GM12878 (cell line): ENCODE results near the gene HTR1D. TPM values are rescaled to one million over a fixed set of nuclear protein-coding genes. Genes with fewer than 3 reads are reported as not detected.

Source experiments
- ATAC-seq: fragments of 200-7000 bp; cut with Tn5 transposase; 3 replicates; pipeline ENCODE4 v1.9.1; 2020; ENCODE audit warnings: mild to moderate bottlenecking, moderate library complexity
- BruUV-seq: library from RNA; stranded (reverse); fragments of 400-500 nt; replicated peaks from 2 replicates; lab custom pipeline; 2021; lab: Mats Ljungman, UMichigan
- CTCF ChIA-PET: fragments of 300-600 bp; sonication (Branson Sonifier 250); formaldehyde crosslinking; extraction: SDS; loops from one replicate; lab custom pipeline; 2021; ENCODE audit warnings: inconsistent platforms; lab: Yijun Ruan, JAX
- POLR2A ChIA-PET: fragments of 350-600 bp; formaldehyde crosslinking; extraction: SDS; loops from one replicate; lab custom pipeline; 2021; ENCODE audit warnings: inconsistent platforms; lab: Charles Lee
- RAD21 ChIA-PET: fragments of 300-600 bp; sonication (Branson Sonifier 250); formaldehyde crosslinking; loops from one replicate; lab custom pipeline; 2023; ENCODE audit warnings: antibody characterized with exemption; ENCODE audit not compliant: unreplicated experiment; lab: Charles Lee
- SMC1A ChIA-PET: fragments of 300-600 bp; sonication (Branson Sonifier 250); formaldehyde crosslinking; loops from one replicate; lab custom pipeline; 2023; ENCODE audit not compliant: unreplicated experiment, uncharacterized antibody; lab: Charles Lee
- DNase-seq: peaks from one replicate; pipeline ENCODE4 v3.0.0-alpha.2; 2011; ENCODE audit warnings: low read depth, low spot score
- FAIRE-seq: peaks from 3 replicates; lab custom pipeline; 2011; peaks lifted over from hg19 to GRCh38; lab: Jason Lieb, UNC
- H2AFZ ChIP-seq: 2 replicates; pipeline ENCODE4 v1.6.0; 2011; ENCODE audit warnings: low read depth, low read length, control low read depth; ENCODE audit not compliant: control insufficient read depth
- H3K27ac ChIP-seq: 2 replicates; pipeline ENCODE4 v1.5.1; 2011; ENCODE audit warnings: control low read depth; ENCODE audit not compliant: control insufficient read depth, insufficient read depth
- H3K27me3 ChIP-seq, 2 experiments: replicated peaks in 1 of 2; 2 replicates each; pipeline versions ENCODE4 v1.6.0 to v1.6.1; 2011; ENCODE audit warnings: low read length in 1 of 2; ENCODE audit not compliant: control insufficient read depth in 2 of 2, insufficient read depth in 2 of 2
- H3K36me3 ChIP-seq, 2 experiments: 2 replicates each; pipeline ENCODE4 v1.5.1; 2011; ENCODE audit warnings: low read length in 1 of 2; ENCODE audit not compliant: control insufficient read depth in 2 of 2, insufficient read depth in 2 of 2
- H3K4me1 ChIP-seq: 2 replicates; pipeline ENCODE4 v1.6.1; 2011; ENCODE audit warnings: mild to moderate bottlenecking, low read length, moderate library complexity, mixed read lengths; ENCODE audit not compliant: control insufficient read depth, insufficient read depth
- H3K4me2 ChIP-seq: 2 replicates; pipeline ENCODE4 v1.6.0; 2011; ENCODE audit warnings: control low read depth; ENCODE audit not compliant: control insufficient read depth, insufficient read depth
- H3K4me3 ChIP-seq: fragments of 200-600 bp; sonication (generic); 2 replicates; pipeline ENCODE4 v1.5.1; 2016
- H3K79me2 ChIP-seq: 2 replicates; pipeline ENCODE4 v1.6.0; 2011; ENCODE audit warnings: low read length; ENCODE audit not compliant: control insufficient read depth, insufficient read depth
- H3K9ac ChIP-seq: 2 replicates; pipeline ENCODE4 v1.8.0; 2011; ENCODE audit warnings: low read length, control low read depth, mixed read lengths; ENCODE audit not compliant: control insufficient read depth, insufficient read depth
- H3K9me3 ChIP-seq: replicated peaks from 3 replicates; pipeline ENCODE4 v1.5.1; 2011; ENCODE audit warnings: mild to moderate bottlenecking, low read length; ENCODE audit not compliant: control insufficient read depth, insufficient read depth
- H4K20me1 ChIP-seq: 2 replicates; pipeline ENCODE4 v1.6.0; 2011; ENCODE audit not compliant: control insufficient read depth, insufficient read depth
- CBFB ChIP-seq: IDR thresholded peaks from 2 replicates; pipeline ENCODE4 v1.6.1; 2016; ENCODE audit warnings: antibody characterized with exemption, low read depth
- CUX1 ChIP-seq: IDR thresholded peaks from 2 replicates; pipeline ENCODE4 v1.6.1; 2012; ENCODE audit warnings: improper control_type of control experiment, low read depth, low read length; ENCODE audit not compliant: insufficient replicate concordance
- E2F4 ChIP-seq: IDR thresholded peaks from 2 replicates; pipeline ENCODE4 v1.6.1; 2012; ENCODE audit warnings: low read depth, low read length, improper control_type of control experiment
- NBN ChIP-seq: fragments of 450-650 bp; IDR thresholded peaks from 2 replicates; pipeline ENCODE4 v1.6.1; 2016
- PAX5 ChIP-seq: IDR thresholded peaks from 2 replicates; pipeline ENCODE4 v1.6.1; 2011; ENCODE audit warnings: low read depth, low read length, borderline replicate concordance
- USF2 ChIP-seq: IDR thresholded peaks from 2 replicates; pipeline ENCODE4 v1.6.1; 2011; ENCODE audit warnings: low read depth, low read length, improper control_type of control experiment, borderline replicate concordance
- WRNIP1 ChIP-seq: IDR thresholded peaks from 2 replicates; pipeline ENCODE4 v1.6.1; 2011; ENCODE audit warnings: low read depth, low read length, improper control_type of control experiment, borderline replicate concordance
- YY1 ChIP-seq: IDR thresholded peaks from 2 replicates; pipeline ENCODE4 v1.6.1; 2011; ENCODE audit warnings: low read depth, mild to moderate bottlenecking, low read length
- WGBS: methylation state at CpG from one replicate; pipeline ENCODE4 v1.1.6; 2016; ENCODE audit warnings: low lambda C conversion rate; ENCODE audit not compliant: insufficient replicate concordance, insufficient coverage; ENCODE audit errors: missing lambda C conversion rate; 5-methylcytosine and 5-hydroxymethylcytosine counted together
- in situ Hi-C: fragments of 300-500 bp; cut with MboI; formaldehyde crosslinking; loops from 9 replicates; pipeline ENCODE4 v1.14.3; 2018; ENCODE audit warnings: mixed read lengths
- intact Hi-C: fragments of 100-400 bp; cut with micrococcal nuclease; formaldehyde crosslinking; loops from one replicate; pipeline ENCODE4 v1.14.2; 2022; ENCODE audit not compliant: unreplicated experiment
- polyA plus RNA-seq, 11 experiments: library from polyadenylated mRNA; depleted of rRNA in 4 of 11; unstranded in 6 of 11; stranded (reverse) in 5 of 11; fragments of >200 nt; fragmentation: Nextera tagmentation in 4 of 11; fragmentation: Illumina TruSeq in 1 of 11; extraction: Ambion mirVana in 4 of 11; extraction: Trizol in 1 of 11; gene quantifications; 1 replicate in 1 of 11; 2 replicates in 10 of 11; pipeline versions ENCODE4 v1.2.1 to v1.2.3, GENCODE V29; 2011 to 2016; ENCODE audit warnings: inconsistent platforms in 2 of 11, missing spikeins in 2 of 11, low read depth in 1 of 11
- total RNA-seq, 4 experiments: library from RNA; depleted of rRNA in 3 of 4; stranded (reverse); fragments of >200 nt in 3 of 4; fragmentation: Illumina TruSeq in 1 of 4; extraction: Trizol in 1 of 4; gene quantifications; 2 replicates each; pipeline versions ENCODE4 v1.2.1 to v1.2.3, GENCODE V29; 2013 to 2021
- TF ChIP-seq, protein P1 (sequence below): IDR thresholded peaks from 2 replicates; pipeline ENCODE4 v1.6.1; 2011; ENCODE audit warnings: borderline replicate concordance, low read depth, mild to moderate bottlenecking, moderate library complexity, mixed read lengths, low read length; ENCODE audit not compliant: insufficient read depth; ENCODE audit errors: extremely low read length
- TF ChIP-seq, protein P2 (sequence below): fragments of 450-650 bp; formaldehyde crosslinking; IDR thresholded peaks from 2 replicates; pipeline ENCODE4 v1.4.0; 2022; ENCODE audit warnings: mild to moderate bottlenecking, moderate library complexity

HTR1D gene
- total and polyA plus RNA-seq, 10 of the 15 experiments (the other 5 are each of a cell fraction or from before 2014, with no cell fraction given): 0.07 TPM; not detected in 9

DNA sequence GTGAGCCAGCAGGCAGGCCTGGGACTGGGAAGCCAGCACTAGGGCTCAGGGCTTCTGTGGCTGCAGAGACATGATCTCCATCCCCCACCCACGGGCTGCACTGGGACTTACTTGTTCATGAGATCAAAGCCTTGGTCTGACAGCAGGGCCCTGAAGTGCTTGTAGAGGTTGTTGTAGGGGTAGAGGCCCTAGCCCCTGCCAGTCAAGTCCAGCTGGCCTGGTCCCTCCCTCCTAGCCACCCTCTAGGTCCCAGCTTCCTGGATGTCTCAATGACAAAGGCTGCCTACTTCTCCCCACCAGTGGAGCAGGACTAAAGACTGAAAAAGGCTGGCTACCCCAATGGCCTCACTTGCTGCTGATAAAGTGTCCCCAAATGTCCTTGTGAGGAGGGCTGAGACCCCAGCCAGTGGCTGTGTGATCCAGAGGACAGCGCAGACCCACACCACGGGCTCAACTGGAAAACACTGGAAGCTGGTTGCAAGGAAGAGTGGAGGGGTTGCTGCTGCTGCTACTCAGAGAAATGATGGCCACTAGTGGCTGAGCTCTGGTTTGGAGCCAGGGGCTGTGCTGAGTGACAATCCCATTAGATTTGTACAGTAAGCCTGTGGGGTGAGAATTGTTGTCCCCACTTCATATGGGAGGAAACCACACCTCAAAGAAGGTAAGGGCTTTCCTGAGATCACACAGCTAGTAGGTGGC, 1.4 kb downstream of the HTR1D start:
- H2AFZ ChIP-seq: no peak overlapping the region
- CTCF ChIA-PET: interaction anchor here (0.6 to 1.3 kb wide), 3 partner anchors 187 to 281 kb away, joined by 3 to 4 read pairs (median 3); no protein-coding TSS in a partner anchor
- 44% methylated on average over 3 of the region's 3 CpGs for WGBS
- TF ChIP-seq, protein P1, sequence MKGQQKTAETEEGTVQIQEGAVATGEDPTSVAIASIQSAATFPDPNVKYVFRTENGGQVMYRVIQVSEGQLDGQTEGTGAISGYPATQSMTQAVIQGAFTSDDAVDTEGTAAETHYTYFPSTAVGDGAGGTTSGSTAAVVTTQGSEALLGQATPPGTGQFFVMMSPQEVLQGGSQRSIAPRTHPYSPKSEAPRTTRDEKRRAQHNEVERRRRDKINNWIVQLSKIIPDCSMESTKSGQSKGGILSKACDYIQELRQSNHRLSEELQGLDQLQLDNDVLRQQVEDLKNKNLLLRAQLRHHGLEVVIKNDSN: no peak
- TF ChIP-seq CUX1 (no peak), YY1 (no peak), E2F4 (no peak), USF2 (no peak), WRNIP1 (no peak), PAX5 (no peak), CBFB (no peak), NBN (no peak)
- TF ChIP-seq, protein P2, sequence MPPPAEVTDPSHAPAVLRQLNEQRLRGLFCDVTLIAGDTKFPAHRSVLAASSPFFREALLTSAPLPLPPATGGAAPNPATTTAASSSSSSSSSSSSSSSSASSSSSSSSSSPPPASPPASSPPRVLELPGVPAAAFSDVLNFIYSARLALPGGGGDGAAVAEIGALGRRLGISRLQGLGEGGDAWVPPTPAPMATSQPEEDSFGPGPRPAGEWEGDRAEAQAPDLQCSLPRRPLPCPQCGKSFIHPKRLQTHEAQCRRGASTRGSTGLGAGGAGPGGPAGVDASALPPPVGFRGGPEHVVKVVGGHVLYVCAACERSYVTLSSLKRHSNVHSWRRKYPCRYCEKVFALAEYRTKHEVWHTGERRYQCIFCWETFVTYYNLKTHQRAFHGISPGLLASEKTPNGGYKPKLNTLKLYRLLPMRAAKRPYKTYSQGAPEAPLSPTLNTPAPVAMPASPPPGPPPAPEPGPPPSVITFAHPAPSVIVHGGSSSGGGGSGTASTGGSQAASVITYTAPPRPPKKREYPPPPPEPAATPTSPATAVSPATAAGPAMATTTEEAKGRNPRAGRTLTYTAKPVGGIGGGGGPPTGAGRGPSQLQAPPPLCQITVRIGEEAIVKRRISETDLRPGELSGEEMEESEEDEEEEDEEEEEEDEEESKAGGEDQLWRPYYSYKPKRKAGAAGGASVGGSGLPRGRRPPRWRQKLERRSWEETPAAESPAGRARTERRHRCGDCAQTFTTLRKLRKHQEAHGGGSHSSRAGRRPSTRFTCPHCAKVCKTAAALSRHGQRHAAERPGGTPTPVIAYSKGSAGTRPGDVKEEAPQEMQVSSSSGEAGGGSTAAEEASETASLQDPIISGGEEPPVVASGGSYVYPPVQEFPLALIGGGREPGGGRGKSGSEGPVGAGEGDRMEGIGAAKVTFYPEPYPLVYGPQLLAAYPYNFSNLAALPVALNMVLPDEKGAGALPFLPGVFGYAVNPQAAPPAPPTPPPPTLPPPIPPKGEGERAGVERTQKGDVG: no peak

More for the DNA sequence above, 1.4 kb downstream of the HTR1D start:
- Histone ChIP-seq H3K4me3 (no peak overlapping the region), H3K4me1 (peaks cover 2% of the 10 kb centered on the region), H3K27ac (no peak overlapping the region), H3K79me2 (no peaks in the 10 kb centered on the region), H3K27me3 (peaks cover 0 to 5% of the 10 kb centered on the region in 2 experiments; a peak in 3 of 4 replicates), H4K20me1 (no peaks in the 10 kb centered on the region), H3K36me3 (no peaks in the 10 kb centered on the region), H3K9ac (no peak overlapping the region), H3K9me3 (no peaks in the 10 kb centered on the region), H3K4me2 (no peak overlapping the region)
- FAIRE-seq (no peak), ATAC-seq (no peak), DNase-seq (no peak)
- intact Hi-C loops (loop anchor here (5.0 to 10.0 kb wide), 2 partner anchors 59 to 186 kb away; no protein-coding TSS in a partner anchor), in situ Hi-C loops (no loop called here)
- BruUV-seq: no TSS peak
- ChIA-PET POLR2A (interaction anchor here (0.7 kb wide), 1 partner anchor 33 kb away, joined by 3 read pairs; no protein-coding TSS in a partner anchor), SMC1A (interaction anchor here (1.1 kb wide), 1 partner anchor 187 kb away, joined by 3 read pairs; no protein-coding TSS in a partner anchor), RAD21 (no interaction called here)
